ENCODE measurements around the gene TNP2. TPM values are rescaled to one million over a fixed set of nuclear protein-coding genes. Genes with fewer than 3 reads are reported as not detected.

TNP2 gene
- polyA plus RNA-seq, 1 donor, result not detected

- no peak for DNase-seq
- peaks cover 4% of the 10 kb centered on the region for H3K4me1 ChIP-seq (ENCODE audit: control insufficient read depth, insufficient read depth, low read length)
- H3K36me3 ChIP-seq (ENCODE audit: control insufficient read depth, insufficient read depth, low read length), result no peaks in the 10 kb centered on the region
- no peak overlapping the region for H3K4me3 ChIP-seq (ENCODE audit: low read length)
- H3K9me3 ChIP-seq (ENCODE audit: control insufficient read depth, low read depth, low read length), result no peaks in the 10 kb centered on the region
- H3K27me3 ChIP-seq (ENCODE audit: control insufficient read depth, insufficient read depth, low read length), result peaks cover 4% of the 10 kb centered on the region
- H3K27ac ChIP-seq (ENCODE audit: low read length), result no peak overlapping the region
- no CpG with 5 or more reads among the region's 13 CpGs for WGBS (ENCODE audit: insufficient coverage, low lambda C conversion rate)
Measured at GRCh38 chr16:11234884-11235702, 34.0 kb downstream of the TNP2 start.

- Histone ChIP-seq H3K27me3 (ENCODE audit: control insufficient read depth, insufficient read depth, low read length) (peaks cover 4% of the 10 kb centered on the region), H3K4me1 (ENCODE audit: control insufficient read depth, insufficient read depth, low read length) (peaks cover 4% of the 10 kb centered on the region), H3K9me3 (ENCODE audit: control insufficient read depth, low read depth, low read length) (no peaks in the 10 kb centered on the region), H3K27ac (ENCODE audit: low read length) (no peak overlapping the region), H3K4me3 (ENCODE audit: low read length) (no peak overlapping the region), H3K36me3 (ENCODE audit: control insufficient read depth, insufficient read depth, low read length) (no peaks in the 10 kb centered on the region)
- DNase-seq, result no peak
- 100% methylated on average over 2 of the region's 8 CpGs for WGBS (ENCODE audit: insufficient coverage, low lambda C conversion rate)
Measured at GRCh38 chr16:11233727-11234376, 35.3 kb downstream of the TNP2 start.

GRCh38 chr16:11232852-11233726 lies 36.0 kb downstream of the TNP2 start:
- Histone ChIP-seq H3K27me3 (ENCODE audit: control insufficient read depth, insufficient read depth, low read length) (peaks cover 4% of the 10 kb centered on the region), H3K4me1 (ENCODE audit: control insufficient read depth, insufficient read depth, low read length) (peaks cover 4% of the 10 kb centered on the region), H3K9me3 (ENCODE audit: control insufficient read depth, low read depth, low read length) (no peaks in the 10 kb centered on the region), H3K4me3 (ENCODE audit: low read length) (no peak overlapping the region), H3K36me3 (ENCODE audit: control insufficient read depth, insufficient read depth, low read length) (no peaks in the 10 kb centered on the region), H3K27ac (ENCODE audit: low read length) (no peak overlapping the region)
- DNase-seq, result peak in 1 of 2 donors; percentile 57
- no CpG with 5 or more reads among the region's 35 CpGs for WGBS (ENCODE audit: insufficient coverage, low lambda C conversion rate)

GRCh38 chr16:11232302-11232851 lies 36.7 kb downstream of the TNP2 start:
- no CpG with 5 or more reads among the region's 3 CpGs for WGBS (ENCODE audit: insufficient coverage, low lambda C conversion rate)
- Histone ChIP-seq H3K4me1 (ENCODE audit: control insufficient read depth, insufficient read depth, low read length) (peaks cover 4% of the 10 kb centered on the region), H3K4me3 (ENCODE audit: low read length) (no peak overlapping the region), H3K36me3 (ENCODE audit: control insufficient read depth, insufficient read depth, low read length) (no peaks in the 10 kb centered on the region), H3K27me3 (ENCODE audit: control insufficient read depth, insufficient read depth, low read length) (peaks cover 4% of the 10 kb centered on the region), H3K27ac (ENCODE audit: low read length) (no peak overlapping the region), H3K9me3 (ENCODE audit: control insufficient read depth, low read depth, low read length) (no peaks in the 10 kb centered on the region)
- no peak for DNase-seq

- no CpG with 5 or more reads among the region's 10 CpGs for WGBS (ENCODE audit: insufficient coverage, low lambda C conversion rate)
- Histone ChIP-seq H3K4me3 (ENCODE audit: low read length) (no peak overlapping the region), H3K4me1 (ENCODE audit: control insufficient read depth, insufficient read depth, low read length) (peaks cover 4% of the 10 kb centered on the region), H3K27me3 (ENCODE audit: control insufficient read depth, insufficient read depth, low read length) (peaks cover 4% of the 10 kb centered on the region), H3K9me3 (ENCODE audit: control insufficient read depth, low read depth, low read length) (no peaks in the 10 kb centered on the region), H3K36me3 (ENCODE audit: control insufficient read depth, insufficient read depth, low read length) (no peaks in the 10 kb centered on the region), H3K27ac (ENCODE audit: low read length) (no peak overlapping the region)
- no peak for DNase-seq
Measured at GRCh38 chr16:11231367-11231970, 37.7 kb downstream of the TNP2 start.

GRCh38 chr16:11229906-11230305 lies 39.2 kb downstream of the TNP2 start:
- no CpG with 5 or more reads among the region's 4 CpGs for WGBS (ENCODE audit: insufficient coverage, low lambda C conversion rate)
- Histone ChIP-seq H3K9me3 (ENCODE audit: control insufficient read depth, low read depth, low read length) (no peaks in the 10 kb centered on the region), H3K36me3 (ENCODE audit: control insufficient read depth, insufficient read depth, low read length) (no peaks in the 10 kb centered on the region), H3K4me1 (ENCODE audit: control insufficient read depth, insufficient read depth, low read length) (peaks cover 4% of the 10 kb centered on the region), H3K27me3 (ENCODE audit: control insufficient read depth, insufficient read depth, low read length) (peaks cover 4% of the 10 kb centered on the region), H3K27ac (ENCODE audit: low read length) (no peak overlapping the region), H3K4me3 (ENCODE audit: low read length) (no peak overlapping the region)
- no peak for DNase-seq

- DNase-seq, result no peak
- peaks cover 4% of the 10 kb centered on the region for H3K4me1 ChIP-seq (ENCODE audit: control insufficient read depth, insufficient read depth, low read length)
- no peaks in the 10 kb centered on the region for H3K9me3 ChIP-seq (ENCODE audit: control insufficient read depth, low read depth, low read length)
- no peaks in the 10 kb centered on the region for H3K36me3 ChIP-seq (ENCODE audit: control insufficient read depth, insufficient read depth, low read length)
- H3K4me3 ChIP-seq (ENCODE audit: low read length), result no peak overlapping the region
- H3K27me3 ChIP-seq (ENCODE audit: control insufficient read depth, insufficient read depth, low read length), result peaks cover 4% of the 10 kb centered on the region
- H3K27ac ChIP-seq (ENCODE audit: low read length), result no peak overlapping the region
- WGBS (ENCODE audit: insufficient coverage, low lambda C conversion rate), result no CpG with 5 or more reads among the region's 5 CpGs
Measured at GRCh38 chr16:11229432-11229831, 39.7 kb downstream of the TNP2 start.

- H3K27ac ChIP-seq (ENCODE audit: low read length), result no peak overlapping the region
- no CpG with 5 or more reads among the region's 18 CpGs for WGBS (ENCODE audit: insufficient coverage, low lambda C conversion rate)
Measured at GRCh38 chr16:11225677-11226549, 43.2 kb downstream of the TNP2 start.

GRCh38 chr16:11224894-11225676 lies 44.0 kb downstream of the TNP2 start:
- H3K27ac ChIP-seq (ENCODE audit: low read length), result no peak overlapping the region
- H3K4me3 ChIP-seq (ENCODE audit: low read length), result no peak overlapping the region

More at GRCh38 chr16:11225677-11226549, 43.2 kb downstream of the TNP2 start:
- no peaks in the 10 kb centered on the region for H3K4me1 ChIP-seq (ENCODE audit: control insufficient read depth, insufficient read depth, low read length)
- no peaks in the 10 kb centered on the region for H3K36me3 ChIP-seq (ENCODE audit: control insufficient read depth, insufficient read depth, low read length)
- DNase-seq, result no peak
- H3K27me3 ChIP-seq (ENCODE audit: control insufficient read depth, insufficient read depth, low read length), result peaks cover 5% of the 10 kb centered on the region
- no peak overlapping the region for H3K4me3 ChIP-seq (ENCODE audit: low read length)
- no peaks in the 10 kb centered on the region for H3K9me3 ChIP-seq (ENCODE audit: control insufficient read depth, low read depth, low read length)

More at GRCh38 chr16:11224894-11225676, 44.0 kb downstream of the TNP2 start:
- Histone ChIP-seq H3K9me3 (ENCODE audit: control insufficient read depth, low read depth, low read length) (no peaks in the 10 kb centered on the region), H3K27me3 (ENCODE audit: control insufficient read depth, insufficient read depth, low read length) (peaks cover 5% of the 10 kb centered on the region), H3K36me3 (ENCODE audit: control insufficient read depth, insufficient read depth, low read length) (no peaks in the 10 kb centered on the region), H3K4me1 (ENCODE audit: control insufficient read depth, insufficient read depth, low read length) (no peaks in the 10 kb centered on the region)
- no peak for DNase-seq
- 60% methylated on average over 2 of the region's 21 CpGs for WGBS (ENCODE audit: insufficient coverage, low lambda C conversion rate)

All from large intestine (tissue), 3 donors.